ENCODE results near the gene HENMT1.

GRCh38 chr1:108669679-108670078 lies 8.8 kb upstream of the HENMT1 start:
- TF ChIP-seq CTCF (conservative IDR thresholded peaks at IDR 0.05) (no peak), ZFX (IDR thresholded peaks at IDR 0.05) (no peak)
